LoVo (cell line): ENCODE measurements around the gene SLC33A1.
"Not testable (repeated sequence)": the region's sequence is repeated elsewhere in the genome, so short reads cannot be mapped to it uniquely, and the experiment has no call there.

Experiments
- DNase-seq: peaks from one replicate; pipeline ENCODE4 v3.0.0-alpha.2; 2016; ENCODE audit warnings: low spot score

The SLC33A1 gene

DNA sequence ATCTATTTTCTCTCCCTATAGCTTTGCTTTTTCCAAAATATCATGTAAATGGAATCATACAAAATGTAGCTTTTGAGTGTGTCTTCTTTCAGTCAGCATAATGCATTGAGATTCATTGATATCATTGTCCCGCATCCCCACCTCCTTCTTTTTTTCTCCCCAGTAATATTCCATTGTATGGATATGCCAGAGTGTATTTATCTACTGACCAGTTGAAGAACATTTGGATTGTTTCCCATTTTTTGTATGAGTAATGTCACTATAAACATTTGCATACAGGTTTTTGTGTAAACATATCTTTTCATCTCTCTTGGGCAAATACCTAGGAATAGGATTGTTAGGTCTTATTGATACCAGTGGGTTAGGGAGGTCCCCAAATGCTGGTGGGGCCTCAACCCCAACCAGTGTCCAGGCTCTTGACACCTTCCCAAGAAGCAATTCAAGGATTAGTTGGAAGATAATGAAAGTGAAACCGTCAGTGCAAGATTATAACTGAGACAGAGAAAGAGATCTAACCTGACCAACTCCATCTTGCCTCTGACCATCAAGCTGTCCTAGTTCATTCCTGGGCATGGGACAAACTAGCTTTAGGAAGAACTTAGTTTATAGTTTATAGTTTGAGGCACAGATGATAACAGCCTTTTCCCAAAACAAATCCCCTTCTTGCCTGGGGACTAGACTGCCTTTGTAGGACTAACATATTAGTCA, 7.4 kb upstream of the SLC33A1 start:
- no peak for DNase-seq

DNA sequence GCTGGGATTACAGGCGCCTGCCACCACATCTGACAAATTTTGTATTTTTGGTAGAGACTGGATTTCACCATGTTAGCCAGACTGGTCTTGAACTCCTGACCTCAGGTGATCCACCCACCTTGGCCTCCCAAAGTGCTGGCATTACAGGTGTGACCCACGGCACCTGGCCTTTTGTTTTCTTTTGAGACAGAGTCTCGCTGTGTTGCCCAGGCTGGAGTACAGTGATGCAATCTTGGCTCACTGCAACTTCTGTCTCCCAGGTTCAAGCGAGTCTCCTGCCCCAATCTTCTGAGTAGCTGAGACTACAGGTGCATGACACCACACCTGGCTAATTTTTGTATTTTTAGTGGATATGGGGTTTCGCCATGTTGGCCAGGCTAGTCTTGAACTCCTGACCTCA, 6.2 kb upstream of the SLC33A1 start:
- not testable (repeated sequence) for DNase-seq

DNA sequence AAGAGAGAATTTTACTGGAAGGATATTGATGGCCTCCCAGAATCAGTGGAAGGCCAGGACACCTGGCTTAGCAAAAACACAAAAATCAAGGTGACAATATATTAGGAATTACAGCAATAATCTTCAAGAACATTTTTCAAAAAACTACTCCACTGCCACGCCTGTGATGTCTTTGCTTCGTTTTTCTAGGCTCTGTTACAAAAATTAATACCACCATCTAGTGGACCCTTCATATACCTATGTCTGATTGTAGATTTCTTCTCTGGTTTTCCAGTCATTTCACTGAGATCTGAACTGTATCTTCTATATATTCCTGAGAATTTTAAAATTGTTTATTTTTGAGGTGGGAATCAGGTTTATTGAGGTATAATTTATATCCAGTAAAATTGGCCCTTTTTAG, 5.6 kb upstream of the SLC33A1 start:
- DNase-seq: peak; percentile 26

- peak; percentile 26 for DNase-seq
Measured at GRCh38 chr3:155853214-155854140, 750 bp downstream of the SLC33A1 start.

GRCh38 chr3:155852341-155852740, 1.9 kb downstream of the SLC33A1 start:
- no peak for DNase-seq

GRCh38 chr3:155849404-155849803, 4.8 kb downstream of the SLC33A1 start:
- DNase-seq: not testable (repeated sequence)

DNA sequence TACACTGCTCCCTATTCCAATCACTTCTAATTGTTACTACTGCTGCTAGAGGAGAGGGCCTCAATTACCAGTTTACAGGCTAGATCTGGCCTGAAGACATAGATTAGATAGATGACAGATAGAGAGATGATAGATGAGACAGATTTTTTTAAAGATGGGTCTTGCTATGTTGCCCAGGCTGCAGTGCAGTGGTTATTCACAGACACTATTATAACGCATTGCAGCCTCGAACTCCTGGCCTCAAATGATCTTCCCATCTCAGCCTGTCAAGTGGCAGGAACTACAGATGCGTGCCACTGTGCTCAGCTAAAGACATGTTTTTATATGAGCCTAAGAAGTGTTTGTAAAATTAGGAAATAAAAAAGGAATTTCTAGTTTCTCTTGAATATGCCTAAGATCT, 6.2 kb downstream of the SLC33A1 start:
- no peak for DNase-seq

DNA sequence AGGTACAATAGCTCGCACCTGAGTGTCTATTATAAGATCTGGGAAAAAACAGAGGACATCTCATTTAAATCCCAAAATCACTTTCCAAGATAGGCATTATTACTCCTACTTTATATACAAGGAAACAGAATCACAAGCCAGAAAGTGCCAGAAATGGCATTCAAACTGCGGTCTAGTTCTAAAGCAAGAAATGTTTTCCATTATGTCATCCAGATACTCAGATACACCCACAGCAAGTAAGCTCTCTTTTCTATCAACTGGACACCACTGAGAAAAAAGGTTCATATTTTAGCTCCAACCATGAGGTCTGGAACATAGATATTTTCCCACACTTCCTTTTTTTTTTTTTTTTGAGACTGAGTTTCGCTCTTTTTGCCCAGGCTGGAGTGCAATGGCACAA, 8.1 kb downstream of the SLC33A1 start:
- DNase-seq: no peak

DNA sequence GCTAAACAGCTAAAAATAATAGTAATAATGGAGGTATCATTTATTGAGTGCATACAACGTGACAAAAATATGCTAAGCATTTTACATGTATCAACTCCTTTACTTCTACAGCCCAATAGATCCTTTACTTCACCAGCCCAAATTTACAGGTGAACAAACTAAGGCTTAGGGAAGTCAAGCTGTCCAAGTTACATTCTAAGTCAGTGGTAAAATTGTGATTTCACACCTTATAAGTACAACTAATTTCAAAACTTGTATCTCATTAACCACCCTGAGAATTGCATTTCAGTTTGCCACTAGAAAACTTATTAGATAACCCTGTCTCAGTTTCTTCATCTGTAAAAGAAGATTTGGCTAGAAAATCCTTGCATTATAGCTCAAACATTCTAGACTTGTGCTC, 10.7 kb downstream of the SLC33A1 start:
- no peak for DNase-seq

- no peak for DNase-seq
Measured at GRCh38 chr3:155835341-155836071, 18.7 kb downstream of the SLC33A1 start.

- not testable (repeated sequence) for DNase-seq
Measured at GRCh38 chr3:155828490-155829098, 25.6 kb downstream of the SLC33A1 start.

GRCh38 chr3:155815030-155815545, 39.1 kb downstream of the SLC33A1 start:
- DNase-seq: no peak

DNA sequence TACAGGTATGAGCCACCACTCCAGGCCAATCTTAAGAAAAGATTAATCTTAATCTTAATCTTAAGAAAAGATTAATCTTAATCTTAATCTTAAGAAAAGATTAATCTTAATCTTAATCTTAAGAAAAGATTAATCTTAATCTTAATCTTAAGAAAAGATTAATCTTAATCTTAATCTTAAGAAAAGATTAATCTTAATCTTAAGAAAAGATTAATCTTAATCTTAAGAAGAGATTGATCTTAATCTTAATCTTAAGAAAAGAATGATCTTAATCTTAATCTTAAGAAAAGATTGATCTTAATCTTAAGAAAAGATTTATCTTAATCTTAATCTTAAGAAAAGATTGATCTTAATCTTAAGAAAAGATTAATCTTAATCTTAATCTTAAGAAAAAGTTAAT, 41.0 kb downstream of the SLC33A1 start:
- DNase-seq: not testable (repeated sequence)

DNA sequence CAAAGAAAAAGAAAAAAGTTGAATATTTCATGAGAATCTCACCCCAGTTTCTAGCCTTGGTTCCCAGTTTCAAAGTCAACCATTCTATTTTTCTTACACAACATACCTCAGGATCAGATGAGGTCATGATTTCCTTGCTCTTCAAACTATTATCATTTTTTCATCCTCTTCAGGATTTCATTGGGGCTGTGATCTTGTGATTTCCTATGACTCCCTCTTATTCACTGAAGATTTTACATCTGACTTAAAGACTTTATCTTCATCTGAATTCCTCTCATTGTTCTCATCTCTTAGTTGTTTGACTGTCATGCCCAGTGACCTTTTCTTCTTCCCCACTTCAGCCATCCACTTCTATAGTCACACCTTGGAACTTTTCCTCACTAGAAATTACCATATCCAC, 45.0 kb downstream of the SLC33A1 start:
- no peak for DNase-seq

DNA sequence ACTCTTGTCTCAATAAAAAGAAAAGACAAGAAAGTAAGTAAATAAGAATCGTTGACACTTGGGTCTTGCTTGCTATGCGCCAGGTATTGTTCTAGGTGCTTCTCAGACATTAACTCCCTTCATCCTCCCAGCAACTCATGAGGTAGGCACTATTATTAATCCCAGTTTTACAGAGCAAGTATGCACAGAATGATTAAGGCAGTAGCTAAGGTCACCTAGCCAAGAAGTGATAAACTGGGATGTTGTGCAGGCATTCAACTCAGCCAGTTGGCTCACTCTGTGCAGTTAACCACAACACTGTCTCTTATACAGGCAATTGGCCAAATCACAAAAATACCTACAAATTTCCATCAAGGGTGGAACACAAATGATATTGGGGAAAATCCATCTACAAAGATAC, 46.4 kb downstream of the SLC33A1 start:
- no peak for DNase-seq

- DNase-seq: peak; percentile 88
Measured at GRCh38 chr3:155805802-155806618, 48.2 kb downstream of the SLC33A1 start, which contains the start of gene C3orf33. C3orf33 (minus strand) TSS chr3:155806278; CDS start chr3:155806252, 26 bp downstream.

DNA sequence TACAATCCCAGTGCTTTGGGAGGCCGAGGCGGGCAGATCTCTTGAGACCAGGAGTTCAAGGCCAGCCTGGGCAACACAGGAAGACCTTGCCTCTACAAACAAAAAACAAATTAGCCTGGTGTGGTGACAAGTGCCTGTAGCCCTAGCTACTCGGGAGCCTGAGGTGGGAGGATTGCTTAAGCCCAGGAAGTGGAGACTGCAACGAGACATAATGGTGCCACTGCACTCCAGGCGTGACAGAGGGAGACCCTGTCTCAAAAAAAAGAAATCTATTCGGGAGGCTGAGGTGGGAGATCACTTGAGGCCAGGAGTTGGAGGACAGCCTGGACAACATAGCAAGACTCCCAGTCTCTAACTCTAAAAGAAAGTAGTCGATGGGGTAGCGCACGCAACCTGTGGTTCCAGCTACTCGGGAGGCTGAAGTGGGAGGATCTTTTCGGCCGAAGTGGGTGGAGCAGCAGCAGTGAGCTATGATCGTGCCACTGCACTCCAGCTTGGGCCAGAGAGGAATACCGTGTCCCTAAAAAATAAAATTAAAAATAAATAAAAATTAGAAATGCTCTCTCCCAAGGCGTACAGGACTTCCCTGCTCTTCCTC, 48.9 kb downstream of the SLC33A1 start:
- DNase-seq: no peak

DNA sequence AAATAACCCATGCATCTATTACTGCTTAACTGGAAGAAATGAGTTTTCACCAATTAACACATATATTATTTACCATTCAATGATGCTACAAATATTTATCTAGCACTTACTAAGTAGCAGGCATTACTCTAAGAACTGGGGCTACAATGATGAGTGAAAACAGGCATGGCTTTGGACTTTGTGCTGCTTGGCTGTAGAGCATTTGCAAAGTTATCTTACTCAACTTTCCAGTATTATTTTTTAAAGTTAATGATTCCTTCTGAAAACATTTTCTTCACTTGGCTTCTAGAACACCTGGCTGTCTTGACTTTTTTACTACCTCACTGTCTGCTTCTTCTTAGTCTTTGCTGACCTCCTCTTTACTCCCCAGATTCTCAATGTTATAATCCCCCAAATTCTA, 49.9 kb downstream of the SLC33A1 start:
- DNase-seq: no peak

DNA sequence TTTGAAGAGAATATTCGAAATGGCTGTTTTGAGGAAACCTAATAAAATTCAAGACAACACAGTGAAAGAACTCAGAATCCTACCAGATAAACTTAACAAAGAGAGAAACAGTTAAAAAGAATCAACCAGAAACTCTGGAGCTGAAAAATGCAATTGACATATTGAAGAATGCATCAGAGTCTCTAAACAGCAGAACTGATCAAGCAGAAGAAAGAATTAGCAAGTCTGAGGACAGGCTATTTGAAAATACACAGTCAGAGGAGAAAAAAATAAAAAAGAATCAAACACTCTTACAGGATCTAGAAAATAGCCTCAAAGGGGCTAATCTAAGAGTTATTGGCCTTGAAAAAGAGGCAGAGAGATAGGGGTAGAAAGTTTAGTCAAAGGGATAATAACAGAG, 61.7 kb downstream of the SLC33A1 start:
- DNase-seq: no peak

DNA sequence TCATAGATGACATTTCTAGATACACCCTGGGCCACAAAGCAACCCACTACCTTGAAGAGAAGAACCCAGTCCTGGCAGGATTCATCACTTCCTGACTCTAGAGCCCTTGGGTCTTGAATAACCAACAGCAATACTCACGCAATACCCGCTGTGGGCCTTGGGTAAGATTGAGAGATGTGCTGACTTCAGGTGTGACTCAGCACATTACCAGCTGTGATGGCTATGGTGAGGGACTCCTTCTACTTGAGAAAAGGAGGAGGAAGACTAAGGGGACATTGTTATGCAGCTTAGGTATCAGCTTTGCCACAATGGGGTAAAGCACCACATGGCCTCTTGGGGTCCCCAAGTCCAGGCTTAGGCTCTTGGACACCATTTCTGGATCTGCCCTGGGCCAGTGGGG, 63.0 kb downstream of the SLC33A1 start:
- no peak for DNase-seq
